IMR-90 (cell line): Measurements from ENCODE around the gene CPSF4L.

Source experiments
- CEBPB ChIP-seq: IDR thresholded peaks from 2 replicates; pipeline ENCODE4 v1.6.1; 2012; ENCODE audit warnings: low read depth, low read length, improper control_type of control experiment
- CTCF ChIP-seq: conservative IDR thresholded peaks from 2 replicates; pipeline ENCODE4 v1.5.1; 2012; ENCODE audit warnings: mild to moderate bottlenecking, low read depth, low read length, improper control_type of control experiment
- RAD21 ChIP-seq: IDR thresholded peaks from 2 replicates; pipeline ENCODE4 v1.6.1; 2012; ENCODE audit warnings: low read length, improper control_type of control experiment

- no peak for TF ChIP-seq CTCF
- no peak for TF ChIP-seq RAD21
- no peak for TF ChIP-seq CEBPB
Measured at GRCh38 chr17:73209436-73209835, 52.2 kb downstream of the CPSF4L start.
